ENCODE data around the gene FAM20C.

The FAM20C gene

DNA sequence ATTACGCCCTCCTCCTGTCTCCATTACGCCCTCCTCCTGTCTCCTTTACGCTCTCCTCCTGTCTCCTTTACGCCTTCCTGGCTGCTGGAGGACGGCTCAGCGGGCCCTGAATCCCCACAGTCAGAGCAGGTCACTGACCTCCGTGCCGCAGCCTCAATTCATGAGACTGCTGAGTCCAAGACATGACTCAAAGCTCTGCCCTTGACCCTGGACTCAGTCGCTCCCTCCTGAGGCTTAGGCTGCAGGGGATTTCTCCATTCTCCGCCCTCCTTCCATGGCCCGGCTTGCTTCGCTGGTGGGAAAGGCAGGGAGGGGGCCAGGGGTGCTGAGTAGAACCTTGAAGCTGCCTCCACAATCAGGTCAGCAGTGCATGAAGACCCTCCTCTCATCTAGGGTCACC, 76.6 kb downstream of the FAM20C start:
- no peak overlapping the region for H3K4me3 ChIP-seq (ENCODE audit: control insufficient read depth, low read depth, low read length)
- no peak for DNase-seq (ENCODE audit: low read depth)
- TF ChIP-seq, protein P1, sequence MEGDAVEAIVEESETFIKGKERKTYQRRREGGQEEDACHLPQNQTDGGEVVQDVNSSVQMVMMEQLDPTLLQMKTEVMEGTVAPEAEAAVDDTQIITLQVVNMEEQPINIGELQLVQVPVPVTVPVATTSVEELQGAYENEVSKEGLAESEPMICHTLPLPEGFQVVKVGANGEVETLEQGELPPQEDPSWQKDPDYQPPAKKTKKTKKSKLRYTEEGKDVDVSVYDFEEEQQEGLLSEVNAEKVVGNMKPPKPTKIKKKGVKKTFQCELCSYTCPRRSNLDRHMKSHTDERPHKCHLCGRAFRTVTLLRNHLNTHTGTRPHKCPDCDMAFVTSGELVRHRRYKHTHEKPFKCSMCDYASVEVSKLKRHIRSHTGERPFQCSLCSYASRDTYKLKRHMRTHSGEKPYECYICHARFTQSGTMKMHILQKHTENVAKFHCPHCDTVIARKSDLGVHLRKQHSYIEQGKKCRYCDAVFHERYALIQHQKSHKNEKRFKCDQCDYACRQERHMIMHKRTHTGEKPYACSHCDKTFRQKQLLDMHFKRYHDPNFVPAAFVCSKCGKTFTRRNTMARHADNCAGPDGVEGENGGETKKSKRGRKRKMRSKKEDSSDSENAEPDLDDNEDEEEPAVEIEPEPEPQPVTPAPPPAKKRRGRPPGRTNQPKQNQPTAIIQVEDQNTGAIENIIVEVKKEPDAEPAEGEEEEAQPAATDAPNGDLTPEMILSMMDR (IDR thresholded peaks at IDR 0.05; ENCODE audit: control insufficient read depth, insufficient read depth, low read depth, low read length, missing control alignments) = no peak

DNA sequence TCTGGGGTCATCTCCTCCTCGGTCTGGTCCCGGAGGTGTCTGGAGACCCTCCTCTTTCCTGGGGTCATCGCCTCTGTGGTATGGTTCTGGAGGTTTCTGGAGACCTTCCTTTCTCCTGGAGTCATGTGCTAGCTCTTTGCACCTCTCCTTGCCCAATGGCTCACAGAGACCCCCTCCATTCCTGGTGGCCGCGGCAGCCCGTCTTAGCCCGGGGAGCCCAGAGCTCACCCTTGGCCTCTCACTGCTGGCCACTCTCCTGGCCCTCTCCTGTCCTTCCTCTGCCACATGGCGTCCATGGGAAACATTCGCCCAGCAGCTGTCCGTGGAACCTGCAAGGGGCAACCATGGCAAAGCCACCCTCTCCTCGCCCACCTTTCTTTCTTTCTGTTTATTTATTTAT, 77.3 kb downstream of the FAM20C start:
- no peak for DNase-seq (ENCODE audit: low read depth)
- TF ChIP-seq, protein P1 (IDR thresholded peaks at IDR 0.05; ENCODE audit: control insufficient read depth, insufficient read depth, low read depth, low read length, missing control alignments) = no peak
- no peak overlapping the region for H3K4me3 ChIP-seq (ENCODE audit: control insufficient read depth, low read depth, low read length)

DNA sequence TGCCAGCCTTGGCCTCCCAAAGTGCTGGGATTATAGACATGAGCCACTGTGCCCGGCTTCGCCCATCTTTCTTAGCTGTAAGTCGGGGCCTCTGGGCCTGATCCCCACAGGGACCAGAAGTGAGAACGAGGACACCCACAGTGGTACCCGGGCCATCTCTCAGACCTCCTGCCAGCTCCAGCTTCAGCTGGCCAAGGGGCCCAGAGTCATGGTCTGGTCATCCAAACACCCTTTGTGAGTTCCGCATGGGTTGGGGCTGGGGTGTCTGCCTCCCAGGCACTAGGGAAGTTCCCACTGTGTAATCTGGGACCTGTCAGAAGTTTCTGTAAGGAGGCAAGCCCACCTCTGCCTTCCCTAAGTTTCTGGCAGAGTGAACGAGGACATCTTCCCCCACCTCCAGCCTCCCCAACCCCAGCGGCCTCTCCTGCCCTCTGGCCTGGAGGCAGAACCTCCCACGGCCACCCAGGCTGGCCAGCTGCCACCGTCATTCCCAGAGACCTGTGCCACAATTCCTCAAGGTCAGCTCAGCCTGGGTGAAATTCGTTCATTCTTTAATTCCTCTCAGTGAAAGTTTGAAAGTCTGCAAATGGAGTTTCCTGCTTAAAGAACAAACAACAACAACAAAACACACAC, 78.1 kb downstream of the FAM20C start:
- TF ChIP-seq, protein P1 (IDR thresholded peaks at IDR 0.05; ENCODE audit: control insufficient read depth, insufficient read depth, low read depth, low read length, missing control alignments) = no peak
- DNase-seq (ENCODE audit: low read depth) = no peak

DNA sequence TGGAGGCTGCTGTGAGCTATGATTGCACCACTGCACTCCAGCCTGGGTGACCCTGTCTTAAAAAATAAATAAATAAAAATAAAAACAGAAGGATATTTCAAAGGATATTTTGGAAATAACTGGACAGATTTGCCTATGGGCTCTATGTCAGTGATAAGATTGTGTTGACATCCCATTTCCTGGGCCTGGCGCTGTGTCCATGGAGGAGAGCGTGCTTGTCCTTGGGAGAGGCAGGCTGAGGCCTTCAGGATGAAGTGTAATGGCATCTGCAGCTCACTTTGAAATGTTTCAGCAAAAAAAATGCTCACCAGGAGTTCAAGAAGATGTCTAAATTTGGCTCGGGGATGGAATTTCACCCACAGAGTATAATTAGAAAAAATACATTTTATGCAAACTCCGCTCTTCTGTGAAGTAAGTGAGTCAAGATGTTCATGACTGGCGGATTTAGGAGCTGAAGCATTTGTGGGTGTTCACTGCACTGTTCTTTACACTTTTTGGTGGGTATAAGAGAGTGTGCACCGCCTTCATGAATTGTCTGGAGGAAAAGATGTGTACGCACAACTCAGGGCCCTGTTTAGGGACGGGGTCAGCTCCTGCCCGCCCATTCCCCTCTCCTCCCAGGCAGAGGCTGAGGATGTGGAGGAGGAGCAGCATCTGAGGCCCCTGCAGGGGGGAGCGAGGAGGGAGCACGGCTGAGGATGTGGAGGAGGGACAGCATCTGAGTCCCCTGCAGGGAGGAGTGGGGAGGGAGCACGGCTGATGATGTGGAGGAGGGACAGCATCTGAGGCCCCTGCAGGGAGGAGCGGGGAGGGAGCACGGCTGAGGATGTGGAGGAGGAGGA, 79.1 kb downstream of the FAM20C start:
- DNase-seq (ENCODE audit: low read depth) = no peak
- TF ChIP-seq, protein P1 (IDR thresholded peaks at IDR 0.05; ENCODE audit: control insufficient read depth, insufficient read depth, low read depth, low read length, missing control alignments) = no peak
- H3K4me3 ChIP-seq (ENCODE audit: control insufficient read depth, low read depth, low read length) = no peak overlapping the region

More for the DNA sequence above, 78.1 kb downstream of the FAM20C start:
- no peak overlapping the region for H3K4me3 ChIP-seq (ENCODE audit: control insufficient read depth, low read depth, low read length)

DNA sequence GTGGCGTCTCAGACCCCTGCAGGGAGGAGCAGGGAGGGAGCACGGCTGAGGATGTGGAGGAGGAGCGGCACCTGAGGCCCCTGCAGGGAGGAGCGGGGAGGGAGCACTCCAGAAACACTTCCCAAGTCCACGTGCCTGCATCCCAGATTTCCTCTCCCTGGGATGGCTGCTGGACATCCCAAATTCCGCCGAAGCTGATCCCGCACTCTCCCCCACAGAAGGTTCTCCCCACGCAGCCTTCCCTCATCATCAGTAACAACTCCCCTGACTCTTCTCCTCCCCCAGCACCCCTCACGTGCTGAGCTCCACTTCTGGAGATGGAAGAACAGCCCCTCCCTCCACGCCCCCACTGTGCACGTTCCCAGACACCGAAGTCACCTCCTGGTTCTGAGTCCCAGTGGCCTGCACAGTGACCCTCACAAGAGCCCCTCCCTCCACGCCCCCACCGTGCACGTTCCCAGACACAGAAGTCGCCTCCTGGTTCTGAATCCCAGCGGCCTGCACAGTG, 79.8 kb downstream of the FAM20C start:
- TF ChIP-seq, protein P1 (IDR thresholded peaks at IDR 0.05; ENCODE audit: control insufficient read depth, insufficient read depth, low read depth, low read length, missing control alignments) = no peak
- DNase-seq (ENCODE audit: low read depth) = no peak
- H3K4me3 ChIP-seq (ENCODE audit: control insufficient read depth, low read depth, low read length) = no peak overlapping the region

DNA sequence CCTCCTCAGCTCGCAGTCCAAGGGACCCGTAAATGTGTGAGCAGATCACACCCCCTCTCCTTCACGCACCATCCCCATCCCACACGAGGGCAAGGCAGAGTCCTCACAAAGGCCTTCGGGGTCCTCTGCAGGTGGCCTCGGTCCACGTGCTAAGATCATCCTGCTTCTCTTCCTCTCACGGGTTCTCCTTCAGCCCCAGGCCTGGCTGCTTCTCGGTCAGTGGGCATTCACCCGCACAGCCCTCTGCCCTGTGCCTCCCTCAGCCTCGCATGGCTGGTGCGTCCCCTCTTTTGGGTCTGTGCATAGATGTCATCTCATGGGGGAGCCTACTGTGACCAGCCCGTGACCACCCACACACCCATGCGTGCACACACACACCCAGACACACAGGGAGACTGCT, 80.3 kb downstream of the FAM20C start:
- TF ChIP-seq, protein P1 (IDR thresholded peaks at IDR 0.05; ENCODE audit: control insufficient read depth, insufficient read depth, low read depth, low read length, missing control alignments) = no peak
- H3K4me3 ChIP-seq (ENCODE audit: control insufficient read depth, low read depth, low read length) = no peak overlapping the region
- no peak for DNase-seq (ENCODE audit: low read depth)

Measured in AG09309 (cell line).